Right lobe of liver (tissue), 4 donors: Measurements from ENCODE around the gene MARCHF7.

Source experiments
- CTCF ChIP-seq, 4 donors: fragments of 200-600 bp in 3 of 4; fragments of 450-650 bp in 1 of 4; IDR thresholded peaks; one replicate each; pipeline versions ENCODE4 v1.5.1 to v1.8.0; 2016 to 2022; ENCODE audit warnings: antibody characterized with exemption in 4 of 4, mild to moderate bottlenecking in 2 of 4
- POLR2A ChIP-seq: fragments of 450-650 bp; IDR thresholded peaks from one replicate; pipeline ENCODE4 v1.6.1; 2017; ENCODE audit warnings: antibody characterized with exemption, mild to moderate bottlenecking
- donor health status: DM: no; HTN: no; CAD: no.
- donor health status: DM: no; HTN: no; CAD: no.
- donor health status: DM: no; HTN: yes; CAD: no.

GRCh38 chr2:159714247-159714930, 2.1 kb downstream of the MARCHF7 start:
- no peak for TF ChIP-seq CTCF (IDR thresholded peaks at IDR 0.05)
- no peak for TF ChIP-seq POLR2A
